ENCODE data around the gene VPS72. TPM values are rescaled to one million over a fixed set of nuclear protein-coding genes. Genes with fewer than 3 reads are reported as not detected.

VPS72 gene
- total and polyA plus RNA-seq, 5 experiments from 2014 or later, result 58.3 to 79.1 (median 69.7) TPM

Other genes with a start within 250 kb of the VPS72 start
- 100 to 1,000 TPM; 142 to 143 TPM for gene CERS2, start 215.4 kb downstream of the VPS72 start, total RNA-seq
- 100 to 1,000 TPM; 110 to 129 (median 118) TPM for gene CERS2, start 215.4 kb downstream of the VPS72 start, polyA plus RNA-seq
- gene ANXA9, start 207.9 kb downstream of the VPS72 start, total RNA-seq, result under 1 TPM in 1 of 2 experiments, not detected in 1; 0.49 TPM
- gene ANXA9, start 207.9 kb downstream of the VPS72 start, polyA plus RNA-seq, result under 1 TPM in 1 of 3 donors, not detected in 2; 0.10 TPM
- 10 to 100 TPM; 18.3 to 20.2 TPM for gene MINDY1, start 183.3 kb downstream of the VPS72 start, total RNA-seq
- 10 to 100 TPM in 1 of 3 donors, 1 to 10 TPM in 2; 2.7 to 12.6 (median 4.9) TPM for gene MINDY1, start 183.3 kb downstream of the VPS72 start, polyA plus RNA-seq
- 10 to 100 TPM; 35.7 to 37.8 TPM for gene PRUNE1, start 181.7 kb downstream of the VPS72 start, total RNA-seq
- gene PRUNE1, start 181.7 kb downstream of the VPS72 start, polyA plus RNA-seq, result 10 to 100 TPM; 53.2 to 55.1 (median 54.9) TPM
- gene BNIPL, start 153.6 kb downstream of the VPS72 start, total RNA-seq, result 1 to 10 TPM; 3.8 to 5.3 TPM
- under 1 TPM in 2 of 3 donors, not detected in 1; 0.15 to 0.30 TPM for gene BNIPL, start 153.6 kb downstream of the VPS72 start, polyA plus RNA-seq
- gene C1orf56, start 142.4 kb downstream of the VPS72 start, total RNA-seq, result 1 to 10 TPM; 4.2 to 4.4 TPM
- gene C1orf56, start 142.4 kb downstream of the VPS72 start, polyA plus RNA-seq, result 1 to 10 TPM; 2.6 to 5.2 (median 4.5) TPM
- 100 to 1,000 TPM; 482 TPM for gene CDC42SE1, start 130.6 kb downstream of the VPS72 start, total RNA-seq
- gene CDC42SE1, start 130.6 kb downstream of the VPS72 start, polyA plus RNA-seq, result 10 to 100 TPM; 77.9 to 89.3 (median 80.9) TPM
- 1 to 10 TPM; 4.9 to 5.8 TPM for gene MLLT11, start 129.8 kb downstream of the VPS72 start, total RNA-seq
- 1 to 10 TPM; 6.7 to 7.5 (median 7.4) TPM for gene MLLT11, start 129.8 kb downstream of the VPS72 start, polyA plus RNA-seq
- 10 to 100 TPM; 39.6 to 43.8 TPM for gene GABPB2, start 119.4 kb downstream of the VPS72 start, total RNA-seq
- gene GABPB2, start 119.4 kb downstream of the VPS72 start, polyA plus RNA-seq, result 10 to 100 TPM in 1 of 3 donors, 1 to 10 TPM in 2; 4.8 to 16.4 (median 5.4) TPM
- 10 to 100 TPM; 10.6 to 13.2 TPM for gene SEMA6C, start 43.6 kb downstream of the VPS72 start, total RNA-seq
- gene SEMA6C, start 43.6 kb downstream of the VPS72 start, polyA plus RNA-seq, result 1 to 10 TPM in 1 of 3 donors, under 1 TPM in 2; 0.57 to 1.1 (median 0.81) TPM
- gene TNFAIP8L2, start 33.5 kb downstream of the VPS72 start, total RNA-seq, result 10 to 100 TPM; 31.5 to 33.1 TPM
- 10 to 100 TPM in 2 of 3 donors, 1 to 10 TPM in 1; 9.9 to 37.4 (median 11.7) TPM for gene TNFAIP8L2, start 33.5 kb downstream of the VPS72 start, polyA plus RNA-seq
- gene LYSMD1, start 24.3 kb downstream of the VPS72 start, total RNA-seq, result 1 to 10 TPM; 2.5 to 4.5 TPM
- gene LYSMD1, start 24.3 kb downstream of the VPS72 start, polyA plus RNA-seq, result under 1 TPM in 2 of 3 donors, not detected in 1; 0.23 to 0.30 TPM
- 10 to 100 TPM; 57.8 to 65.2 TPM for gene SCNM1, start 24.1 kb downstream of the VPS72 start, total RNA-seq
- gene SCNM1, start 24.1 kb downstream of the VPS72 start, polyA plus RNA-seq, result 10 to 100 TPM; 53.7 to 74.2 (median 63.5) TPM
- 1 to 10 TPM; 2.0 to 4.6 TPM for gene TMOD4, start 14.2 kb downstream of the VPS72 start, total RNA-seq
- gene TMOD4, start 14.2 kb downstream of the VPS72 start, polyA plus RNA-seq, result under 1 TPM in 2 of 3 donors, not detected in 1; 0.50 to 0.59 TPM
- 10 to 100 TPM; 52.5 to 55.8 TPM for gene PIP5K1A, start 8.4 kb upstream of the VPS72 start, total RNA-seq
- gene PIP5K1A, start 8.4 kb upstream of the VPS72 start, polyA plus RNA-seq, result 10 to 100 TPM in 2 of 3 donors, 1 to 10 TPM in 1; 8.5 to 11.0 (median 10.9) TPM
- 100 to 1,000 TPM; 126 to 130 TPM for gene PSMD4, start 64.5 kb upstream of the VPS72 start, total RNA-seq
- gene PSMD4, start 64.5 kb upstream of the VPS72 start, polyA plus RNA-seq, result 100 to 1,000 TPM; 220 to 239 (median 228) TPM
- 10 to 100 TPM; 34.6 to 37.2 TPM for gene ZNF687, start 92.1 kb upstream of the VPS72 start, total RNA-seq
- gene ZNF687, start 92.1 kb upstream of the VPS72 start, polyA plus RNA-seq, result 1 to 10 TPM in 1 of 3 donors, under 1 TPM in 2; 0.56 to 1.1 (median 0.96) TPM
- 10 to 100 TPM; 91.8 to 96.6 TPM for gene PI4KB, start 137.2 kb upstream of the VPS72 start, total RNA-seq
- gene PI4KB, start 137.2 kb upstream of the VPS72 start, polyA plus RNA-seq, result 10 to 100 TPM; 42.4 to 63.3 (median 52.3) TPM
- gene RFX5, start 157.1 kb upstream of the VPS72 start, total RNA-seq, result 10 to 100 TPM; 64.5 to 68.3 TPM
- 10 to 100 TPM; 22.8 to 38.8 (median 23.9) TPM for gene RFX5, start 157.1 kb upstream of the VPS72 start, polyA plus RNA-seq
- not detected for gene SELENBP1, start 182.5 kb upstream of the VPS72 start, total RNA-seq
- not detected for gene SELENBP1, start 182.5 kb upstream of the VPS72 start, polyA plus RNA-seq
- 100 to 1,000 TPM; 224 to 230 TPM for gene PSMB4, start 209.4 kb upstream of the VPS72 start, total RNA-seq
- gene PSMB4, start 209.4 kb upstream of the VPS72 start, polyA plus RNA-seq, result 10 to 100 TPM; 47.4 to 57.5 (median 57.3) TPM

Data from naive thymus-derived CD8-positive, alpha-beta T cell (primary cell).